Ovary (tissue), 9 donors: ENCODE data around the gene LRRC8C. TPM values are rescaled to one million over a fixed set of nuclear protein-coding genes. Genes with fewer than 3 reads are reported as not detected.

Experiments
- DNase-seq, 5 donors: peaks; one replicate each; pipeline ENCODE4 v3.0.0-alpha.2; 2019 to 2020
- H3K27ac ChIP-seq, 2 donors: fragments of 200-600 bp; one replicate each; pipeline versions ENCODE4 v1.5.1 to v1.8.0; 2019 to 2022
- H3K27me3 ChIP-seq: fragments of 200-600 bp; one replicate; pipeline ENCODE4 v1.8.0; 2022
- H3K36me3 ChIP-seq: fragments of 200-600 bp; sonication (generic); one replicate; pipeline ENCODE4 v1.5.1; 2019
- H3K4me1 ChIP-seq: one replicate; pipeline ENCODE4 v1.8.1; 2013; ENCODE audit warnings: mild to moderate bottlenecking, moderate library complexity; ENCODE audit not compliant: insufficient read depth
- H3K4me3 ChIP-seq: fragments of 200-600 bp; sonication (generic); one replicate; pipeline ENCODE4 v1.5.1; 2017
- H3K9me3 ChIP-seq, 2 donors: fragments of 200-600 bp in 1 of 2; sonication (generic) in 1 of 2; one replicate each; pipeline versions ENCODE4 v1.5.1 to v1.8.1; 2013 to 2019; ENCODE audit warnings: mild to moderate bottlenecking in 1 of 2, moderate library complexity in 1 of 2
- EP300 ChIP-seq: sonication (generic); formaldehyde crosslinking; IDR thresholded peaks from one replicate; pipeline ENCODE4 v1.6.1; 2017; ENCODE audit warnings: antibody characterized with exemption
- POLR2A ChIP-seq: fragments of 450-650 bp; IDR thresholded peaks from one replicate; pipeline ENCODE4 v1.6.1; 2017; ENCODE audit warnings: antibody characterized with exemption, mild to moderate bottlenecking, moderate library complexity
- WGBS, 3 donors: extraction: QIAGEN DNeasy Blood & Tissue Kit in 1 of 3; methylation state at CpG; one replicate each; pipeline versions ENCODE4 v1.1.5 to v1.1.7; 2013 to 2017; 5-methylcytosine and 5-hydroxymethylcytosine counted together
- intact Hi-C, 4 donors: fragments of 100-400 bp; cut with DNase I; formaldehyde crosslinking; loops; one replicate each; pipeline versions ENCODE4 v1.11.0 to v1.15.1; 2022 to 2023
- polyA plus RNA-seq, 2 donors: library from polyadenylated mRNA; stranded (reverse); fragments of 200-250 nt in 1 of 2; fragments of 350-450 nt in 1 of 2; fragmentation: Illumina TruSeq in 1 of 2; extraction: RNeasy Lipid Tissue Mini Kit (QIAGEN cat#74804) in 1 of 2; gene quantifications; one replicate each; pipeline ENCODE4 v1.2.3, GENCODE V29; 2013 to 2014
- total RNA-seq, 7 donors: library from RNA; depleted of rRNA in 2 of 7; stranded (reverse); fragments of >200 nt in 2 of 7; fragmentation: NEBNext Ultra II Directional in 3 of 7; extraction: Animal tissue kit (Norgen Biotek cat#: 25700) in 3 of 7; gene quantifications; one replicate each; pipeline versions ENCODE4 v1.1.0 to v1.2.4, GENCODE V29; 2016 to 2023
- TF ChIP-seq, protein P1 (sequence below), 3 donors: fragments of 450-650 bp in 2 of 3; fragments of 200-600 bp in 1 of 3; IDR thresholded peaks; one replicate each; pipeline versions ENCODE4 v1.5.1 to v1.8.0; 2016 to 2022; ENCODE audit warnings: antibody characterized with exemption in 3 of 3, mild to moderate bottlenecking in 1 of 3
- donor health status: DM: no; HTN: no; CAD: no; lungs with moderate emphysema.
- donor health status: DM: no; HTN: no; CAD: no.
- donor health status: Bipolar disorder and iron deficiency.
- donor health status: DM: yes; HTN: yes; CAD: no.
- donor health status: DM: no; HTN: no; CAD: no.
- donor health status: DM: yes; HTN: yes; CAD: no.

LRRC8C gene
- total and polyA plus RNA-seq, 9 donors, result 5.6 to 11.1 (median 7.2) TPM

DNA sequence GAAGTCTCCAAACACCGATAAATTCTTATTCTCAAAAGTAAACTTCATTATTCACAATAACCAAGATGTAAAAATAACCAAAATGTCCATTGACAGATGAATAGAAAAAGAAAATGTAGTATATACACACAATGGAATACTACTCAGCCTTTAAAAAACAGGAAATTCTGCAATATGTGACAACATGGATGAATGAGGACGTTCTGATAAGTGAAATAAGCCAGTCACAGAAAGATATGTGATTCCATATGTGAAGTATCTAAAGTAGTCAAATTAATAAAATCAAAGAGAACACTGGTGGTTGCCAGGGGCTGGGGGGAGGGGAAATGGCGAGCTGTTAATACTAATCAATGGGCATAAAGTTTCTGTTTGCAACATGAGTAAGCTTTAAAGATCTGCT is 36.0 kb downstream of the LRRC8C start:
- 93 to 94% (median 94%) methylated on average over 3 of the region's 3 CpGs for WGBS, 3 donors
- Histone ChIP-seq H3K9me3 (no peaks in the 10 kb centered on the region), H3K4me1 (no peaks in the 10 kb centered on the region), H3K4me3 (no peak overlapping the region), H3K27me3 (no peaks in the 10 kb centered on the region), H3K36me3 (no peaks in the 10 kb centered on the region), H3K27ac (no peak overlapping the region)
- intact Hi-C loops, result no loop called here
- DNase-seq, result no peak
- TF ChIP-seq POLR2A, result no peak
- TF ChIP-seq EP300, result no peak
- TF ChIP-seq, protein P1, sequence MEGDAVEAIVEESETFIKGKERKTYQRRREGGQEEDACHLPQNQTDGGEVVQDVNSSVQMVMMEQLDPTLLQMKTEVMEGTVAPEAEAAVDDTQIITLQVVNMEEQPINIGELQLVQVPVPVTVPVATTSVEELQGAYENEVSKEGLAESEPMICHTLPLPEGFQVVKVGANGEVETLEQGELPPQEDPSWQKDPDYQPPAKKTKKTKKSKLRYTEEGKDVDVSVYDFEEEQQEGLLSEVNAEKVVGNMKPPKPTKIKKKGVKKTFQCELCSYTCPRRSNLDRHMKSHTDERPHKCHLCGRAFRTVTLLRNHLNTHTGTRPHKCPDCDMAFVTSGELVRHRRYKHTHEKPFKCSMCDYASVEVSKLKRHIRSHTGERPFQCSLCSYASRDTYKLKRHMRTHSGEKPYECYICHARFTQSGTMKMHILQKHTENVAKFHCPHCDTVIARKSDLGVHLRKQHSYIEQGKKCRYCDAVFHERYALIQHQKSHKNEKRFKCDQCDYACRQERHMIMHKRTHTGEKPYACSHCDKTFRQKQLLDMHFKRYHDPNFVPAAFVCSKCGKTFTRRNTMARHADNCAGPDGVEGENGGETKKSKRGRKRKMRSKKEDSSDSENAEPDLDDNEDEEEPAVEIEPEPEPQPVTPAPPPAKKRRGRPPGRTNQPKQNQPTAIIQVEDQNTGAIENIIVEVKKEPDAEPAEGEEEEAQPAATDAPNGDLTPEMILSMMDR (IDR thresholded peaks at IDR 0.05), result no peak

DNA sequence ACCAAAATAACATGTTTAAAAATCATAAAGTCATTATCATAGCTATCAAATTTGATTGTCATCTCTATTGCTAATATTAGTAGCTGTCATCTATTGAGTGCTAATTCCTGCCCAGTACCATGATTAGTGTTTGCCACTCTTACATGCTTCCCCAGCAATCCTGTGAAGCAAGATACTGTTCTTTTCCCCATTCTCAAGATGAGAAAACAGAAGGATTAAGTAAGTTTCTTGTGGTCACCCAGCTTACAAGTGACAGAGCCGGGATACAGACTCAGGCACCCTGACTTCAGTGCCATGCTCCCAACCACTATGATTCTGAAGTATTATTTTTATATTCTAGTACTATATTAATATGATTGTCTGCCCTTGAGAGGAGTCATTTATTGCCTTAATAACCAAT is 36.5 kb downstream of the LRRC8C start:
- no peak overlapping the region for H3K4me3 ChIP-seq
- H3K27me3 ChIP-seq, result no peaks in the 10 kb centered on the region
- H3K36me3 ChIP-seq, result no peaks in the 10 kb centered on the region
- TF ChIP-seq POLR2A (no peak), EP300 (no peak)
- TF ChIP-seq, protein P1 (IDR thresholded peaks at IDR 0.05), result no peak
- DNase-seq, result no peak
- 87 to 100% (median 96%) methylated on average over 1 of the region's 1 CpG for WGBS, 3 donors
- H3K4me1 ChIP-seq, result no peaks in the 10 kb centered on the region
- intact Hi-C loops, result no loop called here
- no peak overlapping the region for H3K27ac ChIP-seq
- no peaks in the 10 kb centered on the region for H3K9me3 ChIP-seq

GRCh38 chr1:89670163-89670562 is 37.2 kb downstream of the LRRC8C start:
- H3K27ac ChIP-seq, result no peak overlapping the region
- H3K4me3 ChIP-seq, result no peak overlapping the region
- TF ChIP-seq POLR2A (no peak), EP300 (no peak)
- TF ChIP-seq, protein P1 (IDR thresholded peaks at IDR 0.05), result no peak
- H3K27me3 ChIP-seq, result no peaks in the 10 kb centered on the region
- WGBS, 3 donors, result 36 to 75% (median 42%) methylated on average over 7 of the region's 7 CpGs
- intact Hi-C loops, result no loop called here
- H3K36me3 ChIP-seq, result no peaks in the 10 kb centered on the region
- H3K9me3 ChIP-seq, result no peaks in the 10 kb centered on the region
- no peak for DNase-seq
- no peaks in the 10 kb centered on the region for H3K4me1 ChIP-seq

- Histone ChIP-seq H3K36me3 (no peaks in the 10 kb centered on the region), H3K27ac (no peak overlapping the region), H3K9me3 (no peaks in the 10 kb centered on the region), H3K27me3 (no peaks in the 10 kb centered on the region), H3K4me3 (no peak overlapping the region), H3K4me1 (no peaks in the 10 kb centered on the region)
- TF ChIP-seq EP300, result no peak
- intact Hi-C loops, result no loop called here
- DNase-seq, result no peak
Measured at GRCh38 chr1:89670711-89671110, 37.8 kb downstream of the LRRC8C start.

DNA sequence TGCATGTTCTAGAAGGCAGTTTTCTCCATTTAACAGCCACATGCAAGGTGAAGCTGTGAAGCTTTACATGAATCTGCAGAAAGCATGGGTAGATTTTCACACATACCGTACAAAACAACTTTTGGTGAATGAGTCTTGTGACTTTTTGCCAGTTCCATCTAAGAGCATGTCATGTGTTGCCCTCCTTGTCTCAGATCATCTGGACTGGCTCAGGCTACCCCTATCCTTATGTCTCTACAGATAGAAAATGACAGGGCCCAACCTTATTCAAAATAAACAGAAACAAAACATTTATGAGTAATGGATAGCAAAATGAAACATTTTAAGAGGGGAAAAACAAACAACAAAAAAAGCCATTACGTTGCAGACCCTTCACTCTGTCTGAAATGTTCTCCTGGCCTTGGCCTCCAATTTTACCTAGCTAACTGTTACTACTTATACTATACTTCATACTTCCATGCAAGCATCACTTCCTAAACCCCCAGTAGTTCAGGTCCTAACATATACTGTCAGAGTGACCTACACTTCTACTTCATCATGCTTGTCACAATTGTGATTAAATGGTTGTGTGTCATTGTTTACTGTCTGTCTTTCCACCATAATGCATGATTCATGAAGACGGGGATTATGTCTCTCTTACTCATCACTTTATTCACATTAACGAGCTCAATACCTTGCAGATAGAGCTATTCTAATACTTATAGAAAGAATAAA is 39.0 kb downstream of the LRRC8C start:
- no peaks in the 10 kb centered on the region for H3K4me1 ChIP-seq
- intact Hi-C loops, result no loop called here

More for the DNA sequence above, 39.0 kb downstream of the LRRC8C start:
- Histone ChIP-seq H3K27ac (no peak overlapping the region), H3K4me3 (no peak overlapping the region), H3K27me3 (no peaks in the 10 kb centered on the region), H3K9me3 (no peaks in the 10 kb centered on the region), H3K36me3 (no peaks in the 10 kb centered on the region)
- no peak for DNase-seq
- WGBS, 3 donors, result 67 to 83% (median 72%) methylated on average over 4 of the region's 4 CpGs
- TF ChIP-seq, protein P1 (IDR thresholded peaks at IDR 0.05), result no peak
- TF ChIP-seq POLR2A (no peak), EP300 (no peak)
